GM18870 (cell line): ENCODE data around the gene HLA-DPA1.
"Not testable (repeated sequence)": the region's sequence is repeated elsewhere in the genome, so short reads cannot be mapped to it uniquely, and the experiment has no call there.

Experiments
- ATAC-seq: cut with Tn5 transposase; IDR thresholded peaks from one replicate; pipeline ENCODE4 v1.9.1; 2021; ENCODE audit warnings: moderate library complexity; ENCODE audit not compliant: unreplicated experiment

Gene HLA-DPA1

DNA sequence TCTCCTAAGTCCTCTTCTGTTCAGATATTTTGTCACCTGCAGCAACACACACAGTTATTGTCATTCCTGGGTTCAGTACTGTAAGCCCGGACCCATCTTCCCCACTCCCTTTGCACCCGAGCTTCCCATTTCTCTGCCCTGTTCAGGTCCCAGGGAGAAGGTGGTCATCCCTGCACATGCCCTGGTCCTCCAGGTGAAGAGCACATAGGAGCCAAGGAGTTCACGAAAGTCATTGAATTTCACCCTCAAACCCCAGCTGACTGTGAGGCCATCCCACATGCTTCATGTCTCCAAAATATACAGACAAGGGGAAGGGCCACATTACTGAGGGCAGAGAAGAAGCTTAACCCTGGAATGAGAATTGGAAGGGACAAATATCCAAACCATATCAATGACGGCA is 8.1 kb downstream of the HLA-DPA1 start:
- no peak for ATAC-seq

- no peak for ATAC-seq
Observed at GRCh38 chr6:33064723-33065122, 8.7 kb downstream of the HLA-DPA1 start.

GRCh38 chr6:33063435-33063834 is 10.0 kb downstream of the HLA-DPA1 start:
- ATAC-seq, result not testable (repeated sequence)

DNA sequence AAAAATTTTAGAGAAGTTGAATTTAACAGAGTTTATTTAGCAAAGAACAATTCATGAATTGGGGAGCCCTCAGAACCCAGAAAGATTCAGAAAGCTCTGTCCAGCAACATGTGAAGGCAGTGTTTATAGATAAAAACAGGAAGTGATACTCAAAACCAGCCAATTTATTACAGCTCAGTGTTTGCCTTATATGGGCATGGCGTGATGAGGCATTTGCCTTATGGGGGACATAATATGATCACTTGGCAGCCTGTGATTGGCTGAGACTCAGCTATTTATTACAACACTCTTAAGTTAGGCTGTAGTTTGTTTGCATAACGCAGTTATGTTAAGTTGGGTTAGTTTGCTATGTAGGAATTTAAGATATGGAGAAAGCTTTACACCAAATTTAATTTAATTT is 11.5 kb downstream of the HLA-DPA1 start:
- ATAC-seq, result no peak

DNA sequence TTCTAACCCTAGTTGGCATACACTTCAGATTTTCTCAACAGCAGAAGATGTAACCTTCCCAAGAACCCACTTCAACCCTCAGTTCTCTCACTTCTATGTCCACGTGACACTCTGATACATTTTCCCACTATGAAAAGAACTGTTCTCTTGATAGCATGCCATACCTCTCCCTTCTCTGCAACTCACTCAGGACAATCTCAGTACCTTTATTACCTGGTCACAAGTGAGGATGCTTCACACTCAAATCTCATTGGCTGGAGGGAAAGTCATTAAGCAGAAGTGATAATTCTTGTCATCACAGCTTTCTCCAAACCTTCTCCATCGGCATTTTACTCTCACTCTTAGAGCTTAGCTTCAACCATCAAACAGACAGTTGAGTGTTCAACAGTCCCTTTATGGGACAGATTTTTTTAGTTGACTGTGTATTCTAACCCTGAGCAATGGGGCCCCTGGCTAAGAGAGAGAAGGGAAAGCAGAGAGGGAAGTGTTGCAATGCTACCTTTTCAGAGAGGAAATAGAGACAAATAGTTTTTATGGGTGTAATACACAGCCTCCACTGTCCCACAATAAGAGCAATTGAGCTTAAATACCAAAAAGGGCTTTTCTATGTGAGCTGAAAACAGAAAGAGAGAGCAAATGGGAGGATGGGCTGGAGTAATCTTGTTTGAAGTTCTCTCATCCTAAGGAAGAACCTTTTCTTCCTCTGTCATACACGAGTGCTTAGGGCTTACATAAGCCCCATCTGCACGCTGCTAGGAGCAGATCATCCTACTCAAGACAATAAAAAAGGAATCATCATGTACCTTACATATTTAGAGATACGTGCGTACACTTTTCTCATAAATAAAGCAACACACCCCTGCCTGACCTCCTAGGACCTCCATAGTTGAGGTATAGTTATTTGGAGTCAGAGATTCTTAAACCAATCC is 16.0 kb downstream of the HLA-DPA1 start:
- ATAC-seq, result no peak

- ATAC-seq, result no peak
Observed at GRCh38 chr6:33053230-33053629, 20.2 kb downstream of the HLA-DPA1 start.

GRCh38 chr6:33052627-33053026 is 20.8 kb downstream of the HLA-DPA1 start:
- ATAC-seq, result no peak

DNA sequence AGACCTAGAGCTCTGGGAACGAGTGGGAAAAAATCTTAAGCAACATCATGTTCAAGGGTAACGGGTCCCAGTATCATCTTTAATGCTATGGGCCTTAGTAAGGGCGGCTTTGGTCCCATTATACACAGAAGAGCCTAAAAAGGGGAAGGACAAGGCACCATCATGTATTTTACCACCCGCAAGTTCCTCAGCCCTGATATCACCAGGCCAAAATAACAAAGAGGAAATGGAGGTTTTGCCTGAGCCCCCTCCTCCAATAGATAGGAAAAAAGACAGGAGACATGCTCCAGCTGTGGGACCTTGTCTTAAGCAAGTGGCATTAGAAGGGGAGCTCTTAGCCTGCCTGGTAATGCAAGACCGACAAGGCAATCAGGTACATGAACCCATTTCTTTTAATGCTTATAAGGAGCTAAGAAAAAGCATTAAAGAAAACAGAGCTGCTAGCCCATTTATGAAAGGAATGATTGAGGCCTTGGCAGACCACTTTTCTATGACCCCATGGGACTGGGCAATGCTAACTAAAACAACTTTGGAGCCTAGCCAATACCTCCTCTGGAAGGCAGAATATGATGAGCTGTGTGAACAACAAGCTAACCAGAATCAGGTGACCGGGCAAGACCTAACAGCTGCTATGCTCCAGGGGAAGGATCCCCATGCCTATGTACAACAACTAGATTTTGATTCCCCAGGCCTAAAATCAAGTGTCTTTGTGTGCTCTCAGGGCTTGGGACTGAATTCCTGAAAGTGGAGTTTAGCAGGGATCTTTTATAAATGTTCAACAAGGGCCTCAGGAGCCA is 23.2 kb downstream of the HLA-DPA1 start:
- no peak for ATAC-seq

DNA sequence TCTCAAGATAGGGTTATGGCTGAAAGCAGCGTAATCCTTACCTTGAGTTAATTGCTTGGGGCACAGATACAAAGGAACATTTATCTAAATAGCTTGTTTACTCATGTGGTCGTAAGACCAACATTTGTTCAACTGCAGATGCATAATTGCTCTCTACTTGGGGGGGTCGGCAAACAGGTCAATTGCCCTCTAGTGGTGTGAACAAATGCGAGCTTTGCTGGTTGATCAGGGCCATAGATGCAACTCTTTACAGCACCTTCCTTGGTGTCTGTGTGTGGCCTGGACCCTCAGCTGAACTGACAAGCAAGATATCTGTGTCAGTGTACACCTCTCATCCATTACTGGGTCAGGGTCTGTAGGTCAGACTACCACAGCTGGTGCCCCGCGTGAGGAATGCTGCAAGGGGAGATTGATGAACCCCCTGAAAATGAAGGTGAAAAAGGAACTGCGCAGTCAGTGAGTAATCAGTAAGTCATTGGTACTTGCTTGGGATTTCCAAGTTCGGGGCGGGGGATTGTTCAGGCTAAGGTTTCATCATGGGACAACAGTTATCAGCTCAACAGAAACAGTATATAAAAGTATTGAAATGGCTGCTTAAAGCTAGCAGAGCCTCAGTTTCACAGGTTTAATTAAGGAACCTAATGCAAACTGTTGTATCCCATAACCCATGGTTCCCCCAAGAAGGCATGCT is 24.0 kb downstream of the HLA-DPA1 start:
- no peak for ATAC-seq

DNA sequence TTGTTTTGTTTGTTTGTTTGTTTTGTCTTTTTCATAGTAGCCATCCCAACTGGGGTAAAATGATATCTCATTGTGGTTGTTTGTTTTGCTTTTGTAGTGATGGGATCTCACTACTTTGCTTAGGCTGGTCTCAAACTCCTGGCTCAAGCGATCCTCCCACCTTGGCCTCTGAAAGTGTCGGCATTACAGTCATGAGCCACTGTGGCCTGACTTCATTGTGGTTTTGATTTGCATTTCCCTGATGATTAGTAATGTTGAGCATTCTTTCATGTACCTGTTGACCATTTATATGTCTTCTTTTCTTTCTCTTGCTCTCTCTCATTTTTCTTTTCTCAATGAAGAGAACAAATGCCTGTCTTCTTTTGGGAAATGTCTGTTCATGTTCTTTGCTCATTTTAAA is 33.3 kb downstream of the HLA-DPA1 start:
- no peak for ATAC-seq

GRCh38 chr6:33036535-33036934 is 36.9 kb downstream of the HLA-DPA1 start:
- no peak for ATAC-seq

DNA sequence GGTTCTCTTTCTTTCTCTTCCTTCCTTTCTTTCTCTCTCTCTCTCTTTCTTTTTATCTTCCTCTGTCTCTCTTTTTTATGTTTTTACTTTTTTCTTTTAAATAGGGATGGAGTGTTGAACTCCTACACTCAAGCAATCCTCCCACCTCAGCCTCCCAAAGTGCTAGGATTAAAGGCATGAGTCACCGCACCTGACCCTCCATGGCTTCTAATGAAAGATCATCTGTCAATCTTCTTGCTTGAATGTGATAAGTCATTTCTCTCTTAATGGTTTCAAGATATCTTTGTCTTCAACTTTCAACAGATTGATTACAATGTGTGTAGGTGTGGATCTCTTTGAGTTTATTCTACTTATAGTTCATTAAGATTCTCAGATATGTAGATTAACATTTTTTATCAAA is 38.9 kb downstream of the HLA-DPA1 start:
- no peak for ATAC-seq

DNA sequence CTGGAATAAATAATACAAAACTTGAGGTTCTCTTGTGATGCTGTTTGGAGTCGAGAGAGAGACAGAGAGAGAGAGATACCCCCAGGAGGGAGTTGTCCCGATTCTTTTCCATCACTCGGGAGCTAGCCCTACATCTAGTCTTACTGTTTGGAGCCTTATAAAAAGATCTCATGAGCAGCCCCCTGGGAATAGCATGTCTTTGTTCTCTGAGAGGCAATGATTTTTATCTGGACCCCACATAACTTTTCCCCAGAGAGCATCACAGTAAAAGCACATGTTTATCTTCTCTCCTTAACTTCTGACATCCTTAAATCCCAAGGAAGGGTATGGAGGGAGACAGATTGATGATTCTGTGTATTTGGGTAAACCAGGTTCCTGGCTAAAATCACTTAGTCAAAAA is 43.2 kb downstream of the HLA-DPA1 start:
- ATAC-seq, result no peak

DNA sequence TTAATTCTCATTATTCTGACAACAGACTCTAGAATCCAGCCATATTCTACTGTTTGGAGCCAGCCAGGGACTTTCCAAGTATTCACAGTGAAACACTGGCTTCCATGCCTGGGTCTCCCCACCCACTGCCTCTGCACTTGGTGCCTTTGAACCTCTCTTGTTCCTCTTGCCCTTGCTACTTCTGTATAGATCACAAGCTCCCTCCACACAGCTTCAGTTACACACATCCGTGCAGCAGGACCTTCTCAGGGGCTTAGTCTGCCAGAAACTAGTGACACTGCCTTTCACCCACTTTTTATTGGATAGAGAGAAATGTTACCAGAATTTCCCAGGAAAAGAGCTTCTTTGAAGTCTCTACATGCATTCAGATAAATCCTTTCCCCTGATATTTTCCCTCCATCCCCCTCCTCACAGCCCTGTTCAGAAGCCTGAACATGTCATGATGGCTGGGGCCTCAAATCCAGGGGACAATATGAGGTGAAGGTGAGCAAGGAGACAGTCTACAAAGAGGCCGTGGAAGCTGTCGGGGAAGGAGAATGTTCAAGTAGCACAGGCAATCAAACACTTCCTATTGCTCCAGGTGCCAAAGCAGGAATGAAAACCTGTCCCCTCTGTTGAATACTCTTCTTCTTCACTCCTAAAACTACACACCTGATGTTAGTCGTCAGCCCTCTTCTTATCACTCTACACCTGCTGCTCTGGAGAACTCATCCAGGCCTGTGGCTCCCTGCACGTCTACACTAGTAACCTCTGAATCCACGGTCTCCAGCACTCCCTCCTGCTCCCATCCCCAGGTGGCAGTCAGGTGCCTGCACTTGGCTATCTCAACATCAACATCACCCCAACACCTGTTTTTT is 43.9 kb downstream of the HLA-DPA1 start:
- ATAC-seq, result peak; percentile 72

DNA sequence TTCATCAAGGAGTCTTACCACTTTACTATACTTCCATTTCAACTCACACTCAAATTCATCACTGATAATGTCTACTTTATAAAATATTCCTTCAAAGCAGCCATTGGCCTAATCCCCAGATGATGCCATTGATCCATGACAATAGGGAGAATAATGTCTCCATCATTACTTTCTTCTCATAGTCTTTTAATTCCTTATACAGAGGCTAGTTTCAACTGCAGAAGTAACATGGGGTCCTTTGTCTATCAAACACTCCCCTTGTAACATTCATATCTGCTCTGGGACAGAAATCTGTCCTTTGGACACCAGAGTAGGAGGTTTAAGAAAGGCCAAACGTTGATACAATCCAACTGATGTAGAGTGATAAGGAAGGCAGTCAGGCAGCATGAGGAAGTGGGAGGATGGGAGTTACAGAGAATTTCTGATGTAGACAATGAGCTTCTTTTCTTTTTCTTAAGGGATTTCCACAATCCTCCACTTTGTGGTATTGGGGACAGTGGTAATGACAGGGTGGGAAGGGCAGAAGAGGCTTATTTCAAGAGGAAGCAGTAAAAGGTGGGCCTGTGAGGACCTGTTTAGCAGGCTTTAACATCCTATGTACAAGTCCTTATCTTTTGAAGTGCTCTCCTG is 45.1 kb downstream of the HLA-DPA1 start:
- no peak for ATAC-seq

- ATAC-seq, result no peak
Observed at GRCh38 chr6:33024521-33024920, 48.9 kb downstream of the HLA-DPA1 start.

GRCh38 chr6:33023536-33023935 is 49.9 kb downstream of the HLA-DPA1 start:
- no peak for ATAC-seq

DNA sequence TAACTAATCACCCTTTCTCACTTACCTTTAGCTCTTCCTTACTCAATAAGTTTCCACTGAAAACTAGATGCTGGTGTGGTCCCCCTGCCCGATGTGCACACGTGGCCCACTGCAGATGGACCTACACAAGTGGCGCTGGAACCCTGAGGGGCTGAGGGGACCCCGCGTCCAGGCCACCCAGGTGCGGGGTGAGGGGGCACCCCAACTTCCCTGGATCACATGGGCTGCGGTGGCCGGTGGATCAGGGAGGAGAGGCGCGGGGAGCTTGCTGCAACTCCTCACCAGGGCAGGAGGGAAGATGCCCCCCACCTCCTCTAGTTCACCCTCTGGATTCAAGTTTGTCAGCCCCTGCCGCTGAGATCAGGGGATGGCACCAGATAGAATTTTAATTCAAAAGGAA is 51.5 kb downstream of the HLA-DPA1 start:
- no peak for ATAC-seq

GRCh38 chr6:33019372-33019771 is 54.1 kb downstream of the HLA-DPA1 start:
- no peak for ATAC-seq

DNA sequence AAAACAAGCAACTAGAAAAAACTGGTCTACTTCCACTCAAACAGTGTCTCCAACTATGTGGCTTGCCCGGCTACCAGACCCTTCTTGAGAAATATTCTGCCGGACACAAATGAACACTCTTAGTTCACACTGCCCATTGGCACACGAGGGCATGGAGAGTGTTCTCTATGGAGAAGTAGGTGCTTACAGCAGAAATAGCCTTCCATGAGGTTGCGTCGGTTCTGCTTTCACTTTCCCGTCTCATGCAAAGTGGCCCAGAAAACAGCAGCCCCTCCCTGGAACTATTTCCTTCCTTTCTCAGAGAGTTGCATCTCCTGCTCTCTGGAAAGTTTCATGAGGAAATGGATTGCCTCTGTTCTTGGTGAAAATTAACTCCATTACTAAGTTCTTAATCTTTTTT is 54.5 kb downstream of the HLA-DPA1 start:
- peak; percentile 39 for ATAC-seq
